Neuronal stem cell (in vitro differentiated cells): ENCODE data around the gene POMGNT1.

Experiments used
- DNase-seq: peaks from one replicate; pipeline ENCODE4 v3.0.0-alpha.2; 2013; ENCODE audit warnings: low spot score
- H2AFZ ChIP-seq: one replicate; pipeline ENCODE4 v1.6.1; 2013; ENCODE audit warnings: mild to moderate bottlenecking, low read length, inconsistent platforms
- H2AK5ac ChIP-seq: 2 replicates; pipeline ENCODE4 v1.6.1; 2013; ENCODE audit warnings: low read depth, mild to moderate bottlenecking, inconsistent platforms, low read length, moderate library complexity, mixed read lengths
- H2BK120ac ChIP-seq: 2 replicates; pipeline ENCODE4 v1.6.1; 2013; ENCODE audit warnings: low read depth, mild to moderate bottlenecking, inconsistent platforms, low read length, moderate library complexity, mixed read lengths
- H2BK12ac ChIP-seq: one replicate; pipeline ENCODE4 v1.6.1; 2013; ENCODE audit warnings: low read length, inconsistent platforms
- H2BK15ac ChIP-seq: 2 replicates; pipeline ENCODE4 v1.6.1; 2013; ENCODE audit warnings: mild to moderate bottlenecking, low read length, inconsistent platforms, mixed read lengths
- H2BK5ac ChIP-seq: one replicate; pipeline ENCODE4 v1.6.1; 2013; ENCODE audit warnings: inconsistent platforms, mild to moderate bottlenecking, low read length, moderate library complexity
- H3K14ac ChIP-seq: one replicate; pipeline ENCODE4 v1.6.1; 2013; ENCODE audit warnings: low read length, inconsistent platforms
- H3K18ac ChIP-seq: 2 replicates; pipeline ENCODE4 v1.6.1; 2013; ENCODE audit warnings: low read length, inconsistent platforms
- H3K23ac ChIP-seq: 2 replicates; pipeline ENCODE4 v1.6.1; 2013; ENCODE audit warnings: low read depth, mild to moderate bottlenecking, mixed read lengths, low read length, inconsistent platforms; ENCODE audit not compliant: poor library complexity
- H3K27ac ChIP-seq: replicated peaks from 3 replicates; pipeline ENCODE4 v1.5.1; 2013; ENCODE audit warnings: low read length, inconsistent platforms
- H3K27me3 ChIP-seq, 3 experiments: 2 replicates each; pipeline ENCODE4 v1.6.1; 2013; ENCODE audit warnings: low read length in 3 of 3, mild to moderate bottlenecking in 2 of 3, inconsistent platforms in 1 of 3, low read depth in 1 of 3, mixed read lengths in 1 of 3, moderate library complexity in 1 of 3; ENCODE audit not compliant: control insufficient read depth in 3 of 3, insufficient read depth in 3 of 3
- H3K36me3 ChIP-seq, 2 donors: replicated peaks in 1 of 2; 2 replicates each; pipeline ENCODE4 v1.6.1; 2013; ENCODE audit warnings: low read length in 2 of 2; ENCODE audit not compliant: control insufficient read depth in 2 of 2, insufficient read depth in 2 of 2
- H3K4ac ChIP-seq: 2 replicates; pipeline ENCODE4 v1.6.1; 2013; ENCODE audit warnings: inconsistent platforms, mild to moderate bottlenecking, low read length, moderate library complexity
- H3K4me1 ChIP-seq, 2 donors: 1 replicate in 1 of 2; 2 replicates in 1 of 2; pipeline ENCODE4 v1.6.1; 2013; ENCODE audit warnings: low read length in 2 of 2, low read depth in 1 of 2; ENCODE audit not compliant: control insufficient read depth in 2 of 2, insufficient read depth in 1 of 2
- H3K4me2 ChIP-seq: one replicate; pipeline ENCODE4 v1.6.1; 2013; ENCODE audit warnings: mild to moderate bottlenecking, low read length, inconsistent platforms; ENCODE audit not compliant: insufficient read depth, poor library complexity, severe bottlenecking
- H3K4me3 ChIP-seq, 2 donors: 2 replicates each; pipeline ENCODE4 v1.5.1; 2013; ENCODE audit warnings: low read length in 2 of 2, mild to moderate bottlenecking in 2 of 2, inconsistent platforms in 1 of 2, moderate library complexity in 1 of 2
- H3K79me1 ChIP-seq: one replicate; pipeline ENCODE4 v1.6.1; 2013; ENCODE audit warnings: low read depth, mild to moderate bottlenecking, inconsistent platforms, low read length, moderate library complexity
- H3K9ac ChIP-seq: one replicate; pipeline ENCODE4 v1.6.1; 2013; ENCODE audit warnings: mild to moderate bottlenecking, low read depth, low read length, inconsistent platforms; ENCODE audit not compliant: poor library complexity
- H3K9me3 ChIP-seq, 2 donors: replicated peaks in 1 of 2; 2 replicates each; pipeline versions ENCODE3 to v1.6.1; 2013; ENCODE audit warnings: low read length in 2 of 2, mild to moderate bottlenecking in 2 of 2, inconsistent platforms in 1 of 2, low read depth in 1 of 2, mixed read lengths in 1 of 2, moderate library complexity in 1 of 2; ENCODE audit not compliant: control insufficient read depth in 2 of 2, insufficient read depth in 1 of 2
- H4K8ac ChIP-seq: one replicate; pipeline ENCODE4 v1.6.1; 2013; ENCODE audit warnings: low read depth, mild to moderate bottlenecking, inconsistent platforms, low read length, moderate library complexity
- H4K91ac ChIP-seq: one replicate; pipeline ENCODE4 v1.6.1; 2013; ENCODE audit warnings: low read length, low read depth, mild to moderate bottlenecking, inconsistent platforms; ENCODE audit not compliant: poor library complexity
- whole genome bisulfite sequencing, 2 donors: extraction: QIAGEN DNeasy Blood & Tissue Kit; methylation state at CpG; one replicate each; pipeline ENCODE4 v1.1.7; 2013; ENCODE audit warnings: missing lambda C conversion rate in 2 of 2, mixed read lengths in 1 of 2; ENCODE audit not compliant: insufficient read length in 2 of 2, insufficient replicate concordance in 1 of 2; ENCODE audit errors: extremely low coverage in 2 of 2; 5-methylcytosine and 5-hydroxymethylcytosine counted together

The POMGNT1 gene

GRCh38 chr1:46184920-46185658 is 13.1 kb downstream of the POMGNT1 start:
- DNase-seq: no peak
- Histone ChIP-seq H2BK12ac (no peak overlapping the region), H3K36me3 (peaks cover 8 to 30% of the 10 kb centered on the region in 2 donors), H2BK5ac (no peak overlapping the region), H3K18ac (no peak overlapping the region), H4K91ac (no peak overlapping the region), H3K79me1 (peaks cover 2% of the 10 kb centered on the region), H2BK15ac (no peak overlapping the region), H3K4me3 (no peak overlapping the region), H3K4ac (no peak overlapping the region), H3K14ac (peak overlapping the region; percentile 64), H2BK120ac (no peak overlapping the region), H2AK5ac (no peak overlapping the region), H2AFZ (no peak overlapping the region), H3K27ac (no peak overlapping the region), H3K27me3 (no peaks in the 10 kb centered on the region), H3K9ac (peak overlapping the region; percentile 7), H4K8ac (no peak overlapping the region), H3K4me2 (no peak overlapping the region), H3K23ac (peak overlapping the region; percentile 39), H3K9me3 (no peaks in the 10 kb centered on the region), H3K4me1 (peaks cover under 1 to 7% of the 10 kb centered on the region in 2 donors)
- no CpG with 5 or more reads among the region's 7 CpGs for WGBS, 2 donors

GRCh38 chr1:46183926-46184557 is 14.2 kb downstream of the POMGNT1 start:
- no peak overlapping the region for H3K14ac ChIP-seq
- no peak overlapping the region for H3K4me2 ChIP-seq
- no peak overlapping the region for H3K4ac ChIP-seq
- H2BK120ac ChIP-seq: no peak overlapping the region
- no peak overlapping the region for H4K8ac ChIP-seq
- H2BK15ac ChIP-seq: no peak overlapping the region
- H3K9me3 ChIP-seq: no peaks in the 10 kb centered on the region
- H3K27ac ChIP-seq: no peak overlapping the region
- H3K27me3 ChIP-seq: no peaks in the 10 kb centered on the region
- DNase-seq: no peak
- H3K4me3 ChIP-seq: no peak overlapping the region
- no peak overlapping the region for H2AFZ ChIP-seq
- no peak overlapping the region for H3K9ac ChIP-seq
- no peak overlapping the region for H2AK5ac ChIP-seq
- no peak overlapping the region for H4K91ac ChIP-seq
- peaks cover 2 to 10% of the 10 kb centered on the region in 2 donors for H3K4me1 ChIP-seq
- H3K36me3 ChIP-seq: peaks cover 2 to 21% of the 10 kb centered on the region in 2 donors
- WGBS, 2 donors: no CpG with 5 or more reads among the region's 12 CpGs
- H2BK5ac ChIP-seq: no peak overlapping the region
- H3K23ac ChIP-seq: no peak overlapping the region
- no peak overlapping the region for H3K18ac ChIP-seq
- H2BK12ac ChIP-seq: no peak overlapping the region
- peaks cover 2% of the 10 kb centered on the region for H3K79me1 ChIP-seq

GRCh38 chr1:46183079-46183847 is 15.0 kb downstream of the POMGNT1 start:
- Histone ChIP-seq H3K4me3 (no peak overlapping the region), H3K9ac (no peak overlapping the region), H2BK15ac (no peak overlapping the region), H2AFZ (peak overlapping the region; percentile 43), H4K8ac (no peak overlapping the region), H3K27ac (no peak overlapping the region), H3K23ac (no peak overlapping the region), H3K27me3 (no peaks in the 10 kb centered on the region), H3K4me1 (peaks cover 2 to 10% of the 10 kb centered on the region in 2 donors), H2AK5ac (no peak overlapping the region), H3K36me3 (peaks cover 2 to 13% of the 10 kb centered on the region in 2 donors), H2BK120ac (no peak overlapping the region), H3K79me1 (peaks cover 2% of the 10 kb centered on the region), H2BK12ac (no peak overlapping the region), H3K4ac (no peak overlapping the region), H3K4me2 (no peak overlapping the region), H2BK5ac (no peak overlapping the region), H3K18ac (no peak overlapping the region), H3K14ac (no peak overlapping the region), H3K9me3 (no peaks in the 10 kb centered on the region), H4K91ac (no peak overlapping the region)
- no CpG with 5 or more reads among the region's 8 CpGs for WGBS, 2 donors
- DNase-seq: no peak
